GM21360 (cell line): Measurements from ENCODE around the gene CD53.
A peak's percentile ranks its signal among the peaks of the same experiment; 100 is the strongest.
"Not testable (repeated sequence)": the region's sequence is repeated elsewhere in the genome, so short reads cannot be mapped to it uniquely, and the experiment has no call there.

ENCODE experiments used
- ATAC-seq: cut with Tn5 transposase; IDR thresholded peaks from one replicate; pipeline ENCODE4 v1.9.1; 2021; ENCODE audit warnings: mild to moderate bottlenecking, moderate library complexity; ENCODE audit not compliant: unreplicated experiment

Gene CD53, protein sequence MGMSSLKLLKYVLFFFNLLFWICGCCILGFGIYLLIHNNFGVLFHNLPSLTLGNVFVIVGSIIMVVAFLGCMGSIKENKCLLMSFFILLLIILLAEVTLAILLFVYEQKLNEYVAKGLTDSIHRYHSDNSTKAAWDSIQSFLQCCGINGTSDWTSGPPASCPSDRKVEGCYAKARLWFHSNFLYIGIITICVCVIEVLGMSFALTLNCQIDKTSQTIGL

DNA sequence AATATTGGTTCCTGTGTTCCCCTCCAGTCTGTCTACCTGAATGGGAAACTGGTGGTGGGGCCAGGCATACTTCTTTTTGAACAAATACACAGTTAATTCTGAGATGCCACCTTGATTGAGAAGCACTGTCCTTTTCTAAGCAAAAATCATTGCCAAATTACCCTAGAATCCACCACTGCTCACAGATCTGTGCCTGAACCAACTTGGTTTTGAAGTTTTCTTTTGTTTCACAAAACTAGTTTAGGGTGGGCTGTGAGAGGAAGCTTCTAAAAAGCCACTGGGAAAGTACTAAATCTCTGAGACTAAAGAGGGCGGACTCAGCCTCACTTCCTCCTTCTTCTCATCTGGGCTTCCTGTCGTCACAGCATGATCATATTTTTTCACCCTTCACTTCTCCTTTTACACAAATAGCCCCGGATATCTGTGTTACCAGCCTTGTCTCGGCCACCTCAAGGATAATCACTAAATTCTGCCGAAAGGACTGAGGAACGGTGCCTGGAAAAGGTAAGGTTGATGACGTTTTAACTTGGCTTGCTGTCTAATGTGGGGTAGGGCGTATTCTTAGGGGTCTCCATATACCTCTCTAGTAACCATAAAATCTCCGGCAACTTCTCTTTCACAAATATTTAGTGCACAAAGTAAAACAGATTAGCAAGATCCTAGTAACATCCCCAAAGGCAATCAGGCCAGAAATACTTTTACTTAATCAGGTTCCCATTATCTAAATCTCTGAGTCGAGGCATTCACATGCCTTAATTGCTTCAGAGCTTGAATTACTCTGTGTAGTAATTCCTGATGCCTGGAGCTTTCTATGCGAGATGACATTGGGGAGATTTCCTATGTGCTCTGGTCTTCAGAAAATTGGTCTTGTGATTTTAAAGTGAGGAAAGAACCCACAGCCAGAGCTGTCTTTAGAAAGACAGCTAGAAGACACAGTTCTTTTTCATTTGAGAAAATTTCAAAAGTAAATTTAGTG is at the start of gene CD53:
Gene CD53 (plus strand): TSS at position 404 of the 976 bp plus-strand sequence. CDS start 18,261 bp downstream, outside the sequence.
- ATAC-seq, result peak; percentile 44

- ATAC-seq, result no peak
Measured at GRCh38 chr1:110824192-110824591, 48.8 kb upstream of the CD53 start.

GRCh38 chr1:110829955-110830553 is 42.9 kb upstream of the CD53 start:
- ATAC-seq, result no peak

DNA sequence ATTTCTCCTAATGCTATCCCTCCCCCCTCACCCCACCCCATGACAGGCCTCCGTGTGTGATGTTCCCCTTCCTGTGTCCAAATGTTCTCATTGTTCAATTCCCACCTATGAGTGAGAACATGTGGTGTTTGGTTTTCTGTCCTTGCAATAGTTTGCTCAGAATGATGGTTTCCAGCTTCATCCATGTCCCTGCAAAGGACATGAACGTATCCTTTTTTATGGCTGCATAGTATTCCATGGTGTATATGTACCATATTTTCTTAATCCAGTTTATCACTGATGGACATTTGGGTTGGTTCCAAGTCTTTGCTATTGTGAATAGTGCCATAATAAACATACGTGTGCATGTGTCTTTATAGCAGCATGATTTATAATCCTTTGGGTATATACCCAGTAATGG is 39.2 kb upstream of the CD53 start:
- not testable (repeated sequence) for ATAC-seq

DNA sequence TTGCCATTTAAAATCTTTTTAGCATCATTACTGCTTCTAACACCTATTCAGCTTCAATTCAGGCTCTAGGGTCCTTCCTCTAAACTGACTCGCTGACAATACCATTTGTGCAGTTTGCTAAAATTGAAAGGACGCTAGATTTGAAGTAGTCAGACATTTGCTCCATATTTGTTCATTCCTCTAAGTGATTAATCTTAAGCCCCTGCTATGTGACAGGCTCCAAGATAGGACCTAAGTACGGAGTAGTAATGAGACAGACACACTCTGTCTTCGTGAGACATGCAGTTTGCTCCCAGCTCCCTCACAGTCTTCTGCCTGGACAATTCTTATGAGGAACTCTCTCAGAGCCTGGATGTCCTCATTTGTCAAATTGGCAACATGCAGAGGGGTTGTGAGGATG is 26.1 kb upstream of the CD53 start:
- no peak for ATAC-seq

DNA sequence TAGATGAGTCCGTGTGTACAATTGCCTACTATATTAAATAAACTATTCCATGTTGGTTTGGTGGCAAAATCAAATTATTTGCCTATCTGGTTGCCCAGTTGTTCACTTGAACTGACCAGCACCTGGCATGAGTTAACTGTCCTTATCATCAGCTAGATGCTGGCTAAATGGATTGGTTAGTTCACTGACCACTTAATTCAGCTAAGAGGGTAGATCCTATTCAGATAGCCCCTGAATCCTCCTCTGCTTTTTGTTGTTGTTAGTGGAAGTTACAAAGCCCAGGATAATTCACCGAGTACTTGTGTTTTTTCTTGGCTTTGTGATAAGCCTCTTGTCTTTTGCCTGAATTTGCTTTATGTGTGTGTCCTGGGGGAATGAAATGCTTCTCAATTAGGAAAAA is 22.8 kb upstream of the CD53 start:
- no peak for ATAC-seq

GRCh38 chr1:110850627-110851026 is 22.3 kb upstream of the CD53 start:
- ATAC-seq, result no peak

- ATAC-seq, result no peak
Measured at GRCh38 chr1:110853135-110853534, 19.8 kb upstream of the CD53 start.

GRCh38 chr1:110856410-110856809 is 16.5 kb upstream of the CD53 start:
- no peak for ATAC-seq

DNA sequence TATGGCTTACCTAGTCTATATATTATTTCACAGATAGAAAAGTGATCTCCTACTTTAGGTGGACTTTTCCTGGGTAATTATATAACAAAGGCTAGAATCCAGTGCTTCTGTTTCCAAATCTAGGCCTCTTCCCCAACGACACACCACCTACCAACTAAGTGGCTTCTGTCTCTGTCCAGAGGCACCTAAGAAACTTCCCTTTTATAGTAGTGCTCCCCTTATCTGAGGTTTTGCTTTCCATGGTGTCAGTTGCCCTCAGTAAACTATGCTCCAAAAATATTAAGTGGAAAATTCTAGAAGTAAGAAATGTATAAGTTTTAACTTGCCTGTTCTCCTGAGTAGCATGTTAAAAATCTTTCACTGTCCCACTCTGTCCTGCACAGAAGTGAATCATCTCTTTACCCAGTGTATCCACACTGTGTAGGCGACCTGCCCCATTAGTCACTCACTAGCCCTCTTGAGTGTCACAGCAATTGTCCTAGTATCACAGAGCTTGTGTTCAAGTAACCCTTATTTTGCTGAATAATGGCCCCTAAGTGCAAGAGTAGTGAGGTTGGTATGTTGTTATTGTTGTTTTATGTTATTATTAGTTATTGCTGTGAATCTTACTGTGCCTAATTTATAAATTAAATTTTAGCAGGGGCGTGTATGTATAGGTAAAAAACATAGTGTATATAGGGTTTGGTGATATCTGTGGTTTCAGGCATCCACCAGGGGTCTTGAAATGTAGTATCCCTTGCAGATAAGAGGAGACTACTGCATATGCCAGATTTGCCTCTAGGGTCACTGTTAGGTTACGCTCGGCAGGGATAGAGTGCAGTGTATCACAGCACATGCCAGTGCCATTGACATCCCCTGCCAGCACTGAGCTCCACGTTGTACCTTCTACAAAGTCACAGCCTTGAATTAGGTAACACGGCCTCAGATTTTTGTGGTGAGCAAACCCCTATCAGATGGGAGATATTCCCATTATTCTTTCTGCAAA is 14.7 kb upstream of the CD53 start:
- no peak for ATAC-seq

DNA sequence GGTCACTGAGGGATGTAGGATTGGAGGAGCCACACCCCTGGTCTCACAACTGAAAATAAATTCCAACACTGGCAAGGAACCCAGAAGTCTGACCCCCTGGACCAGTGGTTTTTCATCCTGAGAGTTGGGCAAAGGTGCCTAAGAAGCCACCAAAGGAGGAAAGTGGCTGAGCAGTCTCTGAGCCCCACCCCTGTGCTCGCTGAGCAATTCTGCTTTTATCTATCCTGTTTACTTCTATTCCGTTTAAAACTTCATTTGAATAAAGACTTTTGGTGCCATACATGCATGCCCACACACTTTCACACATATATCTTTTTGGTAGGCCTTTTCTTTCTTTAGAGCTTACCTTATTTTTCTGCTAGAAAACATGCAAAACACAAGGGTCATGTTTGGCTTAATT is 13.9 kb upstream of the CD53 start:
- ATAC-seq, result no peak

- no peak for ATAC-seq
Measured at GRCh38 chr1:110860174-110860573, 12.8 kb upstream of the CD53 start.

DNA sequence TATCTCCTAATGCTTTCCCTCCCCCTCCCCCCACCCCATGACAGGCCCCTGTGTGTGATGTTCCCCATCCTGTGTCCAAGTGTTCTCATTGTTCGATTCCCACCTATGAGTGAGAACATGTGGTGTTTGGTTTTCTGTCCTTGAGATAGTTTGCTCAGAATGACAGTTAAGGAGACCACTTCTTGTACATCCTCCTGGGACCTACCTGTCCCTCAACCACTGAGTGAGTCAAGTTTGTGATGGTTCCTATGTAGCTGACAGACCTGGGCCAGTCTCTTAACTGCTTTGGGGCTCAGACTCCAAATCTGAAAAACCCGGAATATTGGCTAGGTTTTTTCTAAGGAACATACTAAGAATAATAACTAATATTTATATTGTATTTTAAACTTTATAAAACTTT is 12.3 kb upstream of the CD53 start:
- ATAC-seq, result not testable (repeated sequence)

- not testable (repeated sequence) for ATAC-seq
Measured at GRCh38 chr1:110861942-110862341, 11.0 kb upstream of the CD53 start.

DNA sequence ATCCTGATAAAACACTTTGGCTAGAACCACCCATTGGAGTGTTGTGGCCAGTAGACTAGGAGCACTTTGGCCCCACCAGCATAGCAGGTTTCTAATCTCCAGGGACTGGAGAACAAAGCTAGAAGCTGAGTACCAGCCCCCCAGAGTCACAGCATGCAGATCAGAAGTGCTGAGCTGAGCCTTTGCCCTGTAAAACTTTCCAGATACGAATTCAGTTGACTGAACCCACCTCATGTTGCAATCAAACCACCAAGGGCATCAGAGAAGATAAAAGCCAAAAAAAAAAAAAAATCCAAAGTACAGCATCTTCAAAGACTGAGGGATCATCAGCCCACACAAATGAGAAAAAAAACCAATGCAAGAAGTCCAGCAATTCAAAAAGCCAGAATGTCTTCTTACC is 8.7 kb upstream of the CD53 start:
- no peak for ATAC-seq

DNA sequence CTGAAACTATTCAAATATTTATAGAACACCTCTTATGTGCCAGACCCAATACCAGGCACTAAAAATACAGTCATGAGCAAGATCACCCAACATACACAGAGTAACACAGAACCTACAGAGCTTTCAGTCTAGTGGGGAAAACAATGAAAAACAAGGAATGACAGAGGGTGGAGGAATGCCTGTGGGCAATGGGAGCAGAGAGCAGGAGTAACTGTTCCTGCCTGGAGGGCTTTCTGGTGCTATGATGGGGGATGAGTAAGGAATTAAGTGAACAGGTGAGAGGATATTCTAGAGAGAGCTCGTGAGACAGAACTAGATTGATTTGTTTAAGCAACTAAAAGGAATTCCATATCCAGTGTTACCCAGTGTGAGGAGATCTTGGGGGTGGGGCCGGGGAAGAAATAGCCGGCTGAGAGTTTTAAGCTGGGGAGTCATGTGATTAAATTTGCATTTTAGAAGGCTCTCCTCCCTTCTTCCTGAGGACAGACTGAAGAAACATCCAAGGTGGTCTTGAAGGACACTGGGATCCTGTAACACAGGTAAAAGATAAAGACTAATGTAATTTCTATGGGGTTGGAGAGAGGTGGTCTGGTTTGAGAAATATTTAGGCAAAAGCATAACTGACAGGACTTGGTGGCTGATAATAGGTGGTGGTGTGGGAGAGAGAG is 2.1 kb upstream of the CD53 start:
- no peak for ATAC-seq

- peak; percentile 24 for ATAC-seq
Measured at GRCh38 chr1:110872366-110872744, 593 bp upstream of the CD53 start.

DNA sequence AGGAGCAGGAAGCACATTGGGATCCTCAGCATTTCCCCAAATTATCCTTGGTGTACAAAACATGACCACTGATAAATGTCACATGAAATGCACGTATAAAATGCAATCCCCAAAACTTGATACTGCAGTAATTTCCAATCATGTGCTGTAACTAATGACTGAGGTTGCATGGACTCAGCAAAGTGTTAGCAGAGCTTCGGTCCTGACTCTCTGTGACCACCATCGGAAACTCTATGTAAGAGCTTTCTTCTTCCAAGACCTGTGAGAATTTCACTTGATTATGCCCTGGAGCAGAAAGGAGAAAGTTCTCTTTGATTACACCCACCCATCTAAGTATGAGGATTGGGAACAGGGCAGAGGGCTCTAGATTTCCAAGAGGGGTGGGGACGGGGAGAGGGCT is 908 bp downstream of the CD53 start:
- no peak for ATAC-seq

GRCh38 chr1:110874324-110875215 is 1.6 kb downstream of the CD53 start:
- no peak for ATAC-seq
